ENCODE data around the gene PZP.

DNA sequence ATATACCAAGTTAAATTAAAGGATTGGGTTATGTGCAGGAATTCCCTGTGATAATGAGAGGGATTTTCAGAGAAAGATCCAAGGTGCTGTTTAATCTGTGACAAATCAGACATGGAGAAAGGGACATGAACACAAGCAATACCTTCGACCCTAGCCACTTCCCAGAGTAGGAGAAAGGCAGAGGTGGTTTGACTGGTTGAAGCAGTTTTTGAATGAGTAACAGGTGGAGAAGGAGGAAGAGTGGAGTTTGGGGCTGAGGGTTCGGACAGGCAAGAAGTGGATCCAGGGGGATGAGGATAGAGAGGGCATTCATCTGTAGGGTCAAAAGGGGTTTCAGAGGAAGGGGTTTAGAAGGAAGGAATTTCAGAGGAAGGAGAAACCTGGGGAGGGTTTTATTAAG, 65.1 kb downstream of the PZP start:
- TF ChIP-seq, protein P1, sequence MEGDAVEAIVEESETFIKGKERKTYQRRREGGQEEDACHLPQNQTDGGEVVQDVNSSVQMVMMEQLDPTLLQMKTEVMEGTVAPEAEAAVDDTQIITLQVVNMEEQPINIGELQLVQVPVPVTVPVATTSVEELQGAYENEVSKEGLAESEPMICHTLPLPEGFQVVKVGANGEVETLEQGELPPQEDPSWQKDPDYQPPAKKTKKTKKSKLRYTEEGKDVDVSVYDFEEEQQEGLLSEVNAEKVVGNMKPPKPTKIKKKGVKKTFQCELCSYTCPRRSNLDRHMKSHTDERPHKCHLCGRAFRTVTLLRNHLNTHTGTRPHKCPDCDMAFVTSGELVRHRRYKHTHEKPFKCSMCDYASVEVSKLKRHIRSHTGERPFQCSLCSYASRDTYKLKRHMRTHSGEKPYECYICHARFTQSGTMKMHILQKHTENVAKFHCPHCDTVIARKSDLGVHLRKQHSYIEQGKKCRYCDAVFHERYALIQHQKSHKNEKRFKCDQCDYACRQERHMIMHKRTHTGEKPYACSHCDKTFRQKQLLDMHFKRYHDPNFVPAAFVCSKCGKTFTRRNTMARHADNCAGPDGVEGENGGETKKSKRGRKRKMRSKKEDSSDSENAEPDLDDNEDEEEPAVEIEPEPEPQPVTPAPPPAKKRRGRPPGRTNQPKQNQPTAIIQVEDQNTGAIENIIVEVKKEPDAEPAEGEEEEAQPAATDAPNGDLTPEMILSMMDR (IDR thresholded peaks at IDR 0.05): no peak
- no peak for TF ChIP-seq POLR2A (IDR thresholded peaks at IDR 0.05)

Measured in body of pancreas (tissue), 4 donors.